ENCODE measurements around the gene NOP53.
"Not testable (repeated sequence)": the region's sequence is repeated elsewhere in the genome, so short reads cannot be mapped to it uniquely, and the experiment has no call there.

Gene NOP53

DNA sequence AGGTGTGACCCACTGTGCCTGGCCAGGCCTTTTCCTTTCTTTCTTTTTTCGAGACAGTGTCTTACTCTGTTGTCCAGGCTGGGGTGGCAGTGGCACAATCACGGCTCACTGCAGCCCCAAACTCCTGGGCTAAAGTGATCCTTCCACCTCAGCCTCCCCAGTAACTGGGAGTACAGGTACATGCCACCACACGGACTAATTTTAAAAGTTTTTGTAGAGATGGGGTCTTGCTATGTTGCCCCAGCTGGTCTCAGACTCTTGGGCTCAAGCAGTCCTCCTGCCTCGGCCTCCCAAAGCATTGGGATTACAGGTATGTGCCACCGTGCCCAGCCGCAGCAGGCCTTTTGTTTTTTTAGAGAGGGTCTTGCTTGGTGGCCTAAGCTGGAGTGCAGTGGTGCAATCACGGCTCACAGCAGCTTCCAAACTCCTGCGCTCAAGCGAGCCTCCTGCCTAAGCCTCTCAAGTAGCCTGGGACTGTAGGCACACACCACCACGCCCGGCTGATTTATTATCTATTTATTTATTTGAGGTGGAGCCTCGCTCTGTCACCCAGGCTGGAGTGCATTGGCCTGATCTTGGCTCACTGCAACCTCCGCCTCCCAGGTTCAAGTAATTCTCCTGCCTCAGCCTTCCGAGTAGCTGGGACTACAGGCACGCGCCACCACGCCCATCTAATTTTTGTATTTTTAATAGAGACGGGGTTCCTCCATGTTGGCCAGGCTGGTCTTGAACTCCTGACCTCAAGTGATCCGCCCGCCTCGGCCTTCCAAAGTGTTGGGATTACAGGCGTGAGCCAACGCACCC, 32.1 kb downstream of the NOP53 start:
- DNase-seq (ENCODE audit: low spot score): not testable (repeated sequence)

DNA sequence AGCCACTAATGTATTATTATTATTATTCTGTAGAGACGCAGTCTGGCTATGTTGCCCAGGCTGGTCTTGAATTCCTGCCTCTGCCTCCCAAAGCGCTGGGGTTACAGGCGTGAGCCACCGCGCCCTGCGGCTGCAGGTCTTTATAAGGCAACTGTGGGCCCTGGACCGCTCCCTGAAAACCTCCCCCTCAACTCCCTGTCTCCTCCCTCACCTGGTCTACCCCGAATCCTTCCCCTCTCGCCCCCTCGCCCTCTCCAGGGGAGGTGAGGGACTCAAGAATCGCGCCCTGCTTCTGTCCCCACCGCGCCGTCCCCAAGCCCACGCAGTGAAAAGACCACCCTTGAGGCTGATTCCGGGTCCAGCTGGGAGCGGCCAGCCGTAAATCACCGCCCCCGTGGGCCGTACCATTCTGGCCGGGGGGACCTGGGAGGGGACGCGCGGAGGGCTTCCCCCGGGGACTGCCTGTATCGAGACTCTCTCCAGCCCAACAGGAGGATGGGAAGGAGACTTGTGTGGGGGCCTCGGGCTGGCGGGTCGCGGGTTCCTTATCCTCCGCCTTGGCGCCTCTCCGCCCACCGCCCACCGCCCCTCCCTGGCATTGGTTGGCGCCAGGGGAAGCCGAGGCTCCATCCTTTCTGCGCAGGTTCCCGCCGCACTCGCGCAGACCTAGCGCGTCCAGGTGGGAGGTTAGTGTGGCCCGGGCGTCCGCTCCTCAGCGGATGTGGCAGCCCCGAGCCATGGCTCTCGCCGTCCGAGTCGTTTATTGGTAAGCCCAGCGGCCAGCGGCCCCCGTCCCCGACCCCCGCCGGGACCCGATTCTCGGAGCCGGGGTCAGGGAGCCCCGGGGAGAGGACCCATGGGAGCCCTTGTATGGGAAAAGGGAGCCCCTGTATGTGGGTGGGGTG, 33.0 kb downstream of the NOP53 start, which contains the start of gene SELENOW:
Gene SELENOW (plus strand): TSS at position 655 of the 905 bp plus-strand sequence. CDS start 83 bp downstream, at position 738.
- DNase-seq (ENCODE audit: low spot score): peak; percentile 77

- peak; percentile 31 for DNase-seq (ENCODE audit: low spot score)
Measured at GRCh38 chr19:47778954-47779351, 33.6 kb downstream of the NOP53 start.

DNA sequence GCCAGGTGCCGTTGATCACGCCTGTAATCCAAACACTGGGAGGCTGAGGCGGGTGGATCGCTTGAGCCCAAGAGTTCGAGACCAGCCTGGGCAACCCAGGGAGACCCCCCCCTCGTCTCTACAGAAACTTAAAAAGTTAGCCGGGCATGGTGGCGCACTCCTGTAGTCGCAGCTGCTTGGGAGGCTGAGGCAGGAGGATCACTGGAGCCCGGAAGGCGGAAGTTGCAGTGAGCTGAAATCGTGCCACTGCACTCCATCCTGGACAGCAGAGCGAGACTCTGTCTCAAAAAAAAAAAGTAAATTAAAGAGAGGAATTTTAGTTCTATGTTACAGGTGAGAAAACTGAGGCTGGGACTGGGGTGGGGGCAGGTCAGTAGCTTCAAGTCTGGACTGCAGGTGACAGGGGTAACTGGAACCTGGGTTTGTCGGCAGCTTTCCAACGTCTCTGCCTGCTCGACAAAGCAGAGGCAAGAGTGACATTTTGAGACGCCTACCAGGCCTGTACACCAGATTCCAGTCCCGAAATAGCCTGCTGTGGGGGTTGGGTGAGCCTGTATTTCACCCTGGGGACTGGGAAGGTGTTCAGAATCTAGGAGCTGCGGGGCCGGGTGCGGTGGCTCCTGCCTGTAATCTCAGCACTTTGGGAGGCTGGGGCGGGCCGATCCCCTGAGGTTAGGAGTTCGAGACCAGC, 34.3 kb downstream of the NOP53 start:
- DNase-seq (ENCODE audit: low spot score): no peak

DNA sequence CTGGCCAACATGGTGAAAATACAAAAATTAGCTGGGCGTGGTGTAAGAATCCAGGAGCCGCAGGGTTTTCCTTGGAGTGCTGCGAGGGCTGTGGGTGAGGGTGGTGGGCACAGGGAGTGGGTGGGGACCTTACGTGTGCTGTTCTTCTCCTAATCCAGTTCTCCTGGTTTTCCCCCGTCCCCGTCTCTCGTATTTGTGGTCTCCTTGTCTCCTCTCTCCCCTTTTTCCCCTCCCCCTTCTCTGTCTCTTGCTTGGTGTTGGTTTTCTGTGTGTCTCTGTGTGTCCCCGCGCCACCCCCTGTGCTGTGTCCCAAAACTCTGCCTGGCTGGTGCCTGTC, 34.8 kb downstream of the NOP53 start:
- DNase-seq (ENCODE audit: low spot score): no peak

GRCh38 chr19:47781590-47782262, 36.4 kb downstream of the NOP53 start:
- peak; percentile 37 for DNase-seq (ENCODE audit: low spot score)

DNA sequence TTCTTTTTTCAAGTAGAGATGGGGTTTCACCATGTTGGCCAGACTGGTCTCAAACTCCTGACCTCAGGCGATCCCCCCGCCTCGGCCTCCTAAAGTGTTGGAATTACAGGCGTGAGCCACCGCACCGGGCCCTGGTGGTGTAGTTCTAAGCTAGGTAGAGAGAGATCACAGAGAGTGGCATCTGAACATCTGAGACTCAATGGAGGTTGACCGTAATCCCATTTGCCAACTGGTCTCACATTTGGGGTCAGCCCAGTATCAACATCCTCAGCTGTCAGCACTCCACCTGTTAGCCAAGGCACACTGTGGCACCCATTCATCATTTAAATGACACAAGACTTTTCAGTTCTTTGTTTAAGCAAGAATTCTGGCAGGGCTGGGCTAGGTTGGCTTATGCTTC, 41.2 kb downstream of the NOP53 start:
- DNase-seq (ENCODE audit: low spot score): no peak

DNA sequence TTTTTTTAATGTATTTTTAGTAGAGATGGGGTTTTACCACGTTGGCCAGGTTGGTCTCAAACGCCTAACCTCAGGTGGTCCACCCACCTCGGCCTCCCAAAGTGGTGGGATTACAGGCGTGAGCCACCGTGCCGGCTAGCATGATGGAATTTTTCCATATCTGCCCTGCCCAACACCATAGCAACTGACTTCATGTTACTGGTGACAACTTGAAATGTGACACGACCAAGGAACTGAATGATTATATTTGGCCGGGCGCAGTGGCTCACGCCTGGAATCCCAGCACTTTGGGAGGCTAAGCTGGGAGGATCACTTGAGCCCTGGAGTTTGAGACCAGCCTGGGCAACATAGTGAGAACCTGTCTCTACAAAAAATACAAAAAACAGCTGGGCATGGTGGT, 42.0 kb downstream of the NOP53 start:
- not testable (repeated sequence) for DNase-seq (ENCODE audit: low spot score)

GRCh38 chr19:47789811-47790210, 44.5 kb downstream of the NOP53 start:
- DNase-seq (ENCODE audit: low spot score): not testable (repeated sequence)

- DNase-seq (ENCODE audit: low spot score): peak; percentile 73
Measured at GRCh38 chr19:47790398-47790814, 45.1 kb downstream of the NOP53 start.

GRCh38 chr19:47792616-47793015, 47.3 kb downstream of the NOP53 start:
- DNase-seq (ENCODE audit: low spot score): no peak

DNA sequence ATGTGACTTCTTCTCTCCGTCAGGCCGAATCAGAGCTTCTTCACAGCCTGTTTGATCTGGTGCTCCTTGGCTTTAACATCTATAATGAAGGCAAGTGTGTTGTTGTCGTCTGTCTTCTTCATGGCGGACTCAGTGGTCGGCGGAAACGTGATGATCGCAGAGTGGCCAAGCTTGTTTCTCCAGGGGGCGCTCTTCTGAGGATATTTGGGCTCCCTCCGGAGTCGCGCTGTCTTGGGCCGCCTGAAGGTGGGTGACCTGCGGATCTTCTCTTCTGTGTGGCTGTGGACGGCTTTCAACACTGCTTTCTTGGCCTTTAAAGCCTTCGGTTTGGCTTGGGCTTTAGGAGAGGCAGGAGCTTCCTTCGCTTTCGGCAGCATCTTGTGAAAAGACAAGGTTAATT, 49.2 kb downstream of the NOP53 start:
- no peak for DNase-seq (ENCODE audit: low spot score)

DNA sequence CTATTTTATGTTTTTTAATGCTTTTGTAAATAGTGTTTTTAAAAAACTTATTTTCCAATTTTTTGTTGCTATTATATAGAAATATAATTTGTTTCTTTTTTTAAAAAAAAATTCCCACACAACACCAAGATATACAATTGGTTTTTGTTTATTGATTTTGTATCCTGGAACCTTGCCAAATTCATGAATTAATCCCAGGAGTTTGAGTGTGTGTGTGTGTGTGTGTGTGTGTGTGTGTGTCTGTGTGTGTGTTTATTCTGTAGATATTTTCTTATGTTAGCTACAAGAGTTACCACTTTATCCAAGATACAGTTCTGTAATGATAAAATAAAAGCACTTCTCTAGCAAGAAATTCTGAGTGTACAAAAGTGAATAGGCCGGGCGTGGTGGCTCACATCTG, 51.4 kb downstream of the NOP53 start:
- no peak for DNase-seq (ENCODE audit: low spot score)

DNA sequence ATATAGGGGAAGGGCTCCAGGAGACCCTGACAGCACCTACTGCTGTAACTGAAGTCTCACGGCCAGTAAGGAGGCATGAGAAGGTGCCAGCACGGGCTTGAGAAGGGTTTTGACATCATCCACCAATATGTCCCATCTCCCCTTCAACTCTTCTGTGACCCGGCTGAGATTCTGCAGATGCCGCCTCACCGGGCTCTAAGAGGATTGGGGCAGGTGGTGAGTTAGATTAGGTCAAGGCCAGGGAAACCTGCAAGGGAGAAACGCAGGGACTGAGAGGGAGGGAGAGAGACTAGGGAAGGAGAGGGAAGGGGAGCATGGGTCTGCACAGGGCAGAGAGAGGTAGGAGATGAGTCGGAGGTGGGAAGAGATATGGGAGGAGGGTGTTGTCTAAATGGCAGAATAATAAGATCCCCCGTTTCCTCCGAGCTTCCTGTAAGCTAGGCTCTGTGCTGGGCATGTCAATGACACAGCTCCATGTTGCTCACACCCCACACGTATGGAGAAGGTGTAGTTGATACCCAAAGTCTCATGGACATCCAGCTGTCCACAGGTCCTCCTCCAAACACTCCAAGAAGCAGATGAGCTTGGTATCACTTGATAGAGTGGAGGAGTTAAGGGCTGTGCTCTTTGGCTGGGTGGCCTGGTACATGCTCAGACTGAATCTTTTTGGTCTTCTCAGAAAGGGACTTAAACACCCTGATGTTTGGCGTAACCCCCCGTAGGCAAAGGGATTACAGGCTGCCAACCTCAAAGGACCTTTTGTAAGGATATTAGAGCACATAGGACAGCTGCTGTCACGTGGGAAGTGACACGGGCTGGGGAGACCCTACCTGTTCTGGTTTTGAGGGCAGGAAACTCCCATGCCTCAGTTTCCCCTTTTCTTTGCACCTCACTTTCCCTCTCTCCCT, 52.9 kb downstream of the NOP53 start:
- no peak for DNase-seq (ENCODE audit: low spot score)

- no peak for DNase-seq (ENCODE audit: low spot score)
Measured at GRCh38 chr19:47798904-47799266, 53.5 kb downstream of the NOP53 start.

DNA sequence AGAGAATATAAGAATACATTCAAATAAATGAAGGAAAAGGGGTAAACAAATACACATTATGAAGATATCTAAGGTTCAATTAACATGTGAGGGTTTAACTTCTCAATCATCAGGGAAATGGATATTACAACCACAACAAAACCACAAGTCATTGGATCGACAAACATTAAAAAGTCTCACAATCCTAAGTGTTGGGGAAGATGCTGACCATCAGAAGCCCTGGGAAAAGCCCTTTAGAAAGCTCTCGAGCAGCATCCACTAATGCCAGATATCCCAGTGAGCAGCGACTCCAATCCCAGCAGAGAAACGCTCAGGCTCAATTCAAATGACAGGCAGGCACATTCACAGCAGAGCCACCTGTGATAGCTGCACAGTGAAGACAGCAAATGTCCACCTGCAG, 55.9 kb downstream of the NOP53 start:
- DNase-seq (ENCODE audit: low spot score): no peak

- no peak for DNase-seq (ENCODE audit: low spot score)
Measured at GRCh38 chr19:47802521-47803043, 57.2 kb downstream of the NOP53 start.

GRCh38 chr19:47803148-47803547, 57.8 kb downstream of the NOP53 start:
- not testable (repeated sequence) for DNase-seq (ENCODE audit: low spot score)

GRCh38 chr19:47803671-47804070, 58.3 kb downstream of the NOP53 start:
- DNase-seq (ENCODE audit: low spot score): not testable (repeated sequence)

DNA sequence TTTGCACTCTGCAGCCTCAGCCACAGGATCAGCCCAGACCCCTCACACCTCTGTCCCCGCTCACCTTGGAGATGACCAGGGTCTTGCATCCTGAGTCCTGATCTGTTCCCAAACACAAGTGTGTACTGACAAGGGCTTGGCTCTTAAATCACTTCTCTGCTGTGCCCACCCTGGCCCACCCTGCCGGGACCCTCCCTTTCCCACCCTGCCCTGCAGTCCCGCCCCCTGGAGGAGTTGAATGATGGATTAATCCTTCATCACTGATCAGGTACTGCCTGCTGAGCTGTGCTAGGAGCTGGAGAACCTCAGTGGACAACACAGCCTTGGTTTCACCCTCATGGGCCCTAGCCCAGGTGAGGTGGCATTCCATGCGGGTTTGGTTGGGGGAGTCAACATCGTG, 59.1 kb downstream of the NOP53 start, which contains the start of gene TPRX1:
Gene TPRX1 (minus strand): TSS at position 101 of the 400 bp plus-strand sequence. CDS start 12 bp downstream, at position 89.
- DNase-seq (ENCODE audit: low spot score): not testable (repeated sequence)

Measured in RKO (cell line).